NK-92 (cell line): ENCODE results near the gene TEX35.
"Not testable (repeated sequence)": the region's sequence is repeated elsewhere in the genome, so short reads cannot be mapped to it uniquely, and the experiment has no call there.

Source experiments
- DNase-seq: peaks from one replicate; lab custom pipeline; 2025; ENCODE audit not compliant: unreplicated experiment; lab: John Stamatoyannopoulos, UW

The TEX35 gene

DNA sequence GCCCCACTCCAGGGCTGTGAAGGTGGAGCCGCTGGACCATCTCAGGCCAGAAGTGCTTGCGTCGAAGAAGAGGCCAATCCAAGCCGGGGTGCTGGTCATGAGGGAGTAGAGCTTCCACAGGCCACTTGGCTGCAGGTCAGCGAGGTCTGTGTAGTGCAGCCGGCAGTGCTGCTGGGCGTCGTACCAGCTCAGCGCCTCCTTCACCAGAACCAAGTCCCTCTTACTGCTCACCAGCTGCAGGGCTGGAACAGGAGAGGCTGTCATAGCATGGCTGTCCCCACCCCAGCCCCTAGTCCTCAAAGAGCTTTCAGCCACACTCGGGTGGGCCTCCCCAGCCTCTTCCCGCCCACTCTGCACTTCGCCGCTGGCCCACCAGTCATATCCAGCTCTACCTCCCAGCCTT, 18.3 kb upstream of the TEX35 start:
- no peak for DNase-seq

GRCh38 chr1:178495158-178495557, 17.8 kb upstream of the TEX35 start:
- no peak for DNase-seq

DNA sequence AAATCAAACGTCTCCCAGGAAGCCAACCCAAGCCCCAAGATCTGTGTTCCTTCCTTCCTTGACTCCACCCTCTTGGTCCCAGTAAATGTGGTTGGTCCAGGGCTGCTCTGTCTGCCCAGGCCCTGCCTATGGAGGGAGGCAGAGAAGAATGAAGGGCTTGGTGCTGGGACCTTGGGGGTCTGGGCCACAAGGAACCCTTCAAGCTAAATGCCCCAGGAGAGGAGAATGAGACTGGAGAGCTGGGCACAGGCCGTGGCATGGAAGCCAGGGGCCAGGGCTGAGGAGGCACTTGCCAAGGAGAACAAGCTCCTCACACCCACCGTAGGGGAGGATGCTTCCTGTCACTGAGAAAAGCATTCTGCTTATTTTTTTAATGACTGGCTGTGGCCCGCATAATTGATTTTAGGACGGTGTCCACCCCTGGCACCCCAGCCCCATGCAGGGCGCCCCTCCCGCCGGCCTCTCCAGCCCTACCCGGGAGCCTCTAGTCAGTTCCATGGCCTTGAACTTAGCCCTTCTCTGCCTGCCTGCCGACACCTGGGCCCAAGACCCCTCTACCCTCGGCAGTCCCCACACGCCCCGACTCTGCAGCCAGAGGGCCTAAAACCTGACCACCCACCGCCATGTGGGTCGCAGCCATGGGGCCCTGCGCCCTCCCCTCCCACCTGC, 17.0 kb upstream of the TEX35 start:
- no peak for DNase-seq

- DNase-seq, result no peak
Measured at GRCh38 chr1:178496410-178497135, 16.3 kb upstream of the TEX35 start, which contains the start of gene CLEC20A. Gene CLEC20A, minus strand, starts transcription at chr1:178496964. Its CDS starts 25 bp downstream, at chr1:178496939.

- no peak for DNase-seq
Measured at GRCh38 chr1:178497903-178498478, 14.9 kb upstream of the TEX35 start.

DNA sequence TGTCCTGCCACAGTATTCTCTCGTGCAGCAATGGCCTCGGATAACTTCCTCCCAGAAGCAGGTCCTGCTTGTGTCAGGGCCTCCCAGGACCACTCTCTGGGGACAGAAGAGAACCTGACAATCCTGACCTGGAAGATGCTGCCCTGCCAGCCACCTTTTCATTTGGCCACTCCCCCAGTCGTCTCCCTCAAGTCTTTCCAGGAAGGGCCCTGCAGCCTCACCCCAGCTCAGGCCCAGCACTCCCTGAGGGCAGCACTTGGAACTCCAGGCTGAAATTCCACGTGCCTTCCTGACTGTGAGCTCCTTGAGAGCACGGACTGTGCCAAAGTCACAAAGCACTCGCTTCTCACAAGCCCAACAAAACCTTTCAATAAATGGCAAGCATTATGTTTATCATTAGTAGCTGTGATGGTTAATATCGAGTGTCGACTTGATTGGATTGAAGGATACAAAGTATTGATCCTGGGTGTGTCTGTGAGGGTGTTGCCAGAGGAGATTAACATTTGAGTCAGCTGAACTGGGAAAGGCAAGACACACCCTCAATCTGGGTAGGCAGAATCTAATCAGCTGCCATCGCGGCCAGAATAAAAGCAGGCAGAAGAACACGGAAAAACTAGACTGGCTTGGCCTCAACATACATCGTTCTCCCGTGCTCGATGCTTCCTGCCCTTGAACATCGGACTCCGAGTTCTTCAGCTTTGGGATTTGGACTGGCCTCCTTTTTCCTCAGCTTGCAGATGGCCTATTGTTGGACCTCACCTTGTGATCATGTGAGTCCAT, 13.8 kb upstream of the TEX35 start:
- no peak for DNase-seq

DNA sequence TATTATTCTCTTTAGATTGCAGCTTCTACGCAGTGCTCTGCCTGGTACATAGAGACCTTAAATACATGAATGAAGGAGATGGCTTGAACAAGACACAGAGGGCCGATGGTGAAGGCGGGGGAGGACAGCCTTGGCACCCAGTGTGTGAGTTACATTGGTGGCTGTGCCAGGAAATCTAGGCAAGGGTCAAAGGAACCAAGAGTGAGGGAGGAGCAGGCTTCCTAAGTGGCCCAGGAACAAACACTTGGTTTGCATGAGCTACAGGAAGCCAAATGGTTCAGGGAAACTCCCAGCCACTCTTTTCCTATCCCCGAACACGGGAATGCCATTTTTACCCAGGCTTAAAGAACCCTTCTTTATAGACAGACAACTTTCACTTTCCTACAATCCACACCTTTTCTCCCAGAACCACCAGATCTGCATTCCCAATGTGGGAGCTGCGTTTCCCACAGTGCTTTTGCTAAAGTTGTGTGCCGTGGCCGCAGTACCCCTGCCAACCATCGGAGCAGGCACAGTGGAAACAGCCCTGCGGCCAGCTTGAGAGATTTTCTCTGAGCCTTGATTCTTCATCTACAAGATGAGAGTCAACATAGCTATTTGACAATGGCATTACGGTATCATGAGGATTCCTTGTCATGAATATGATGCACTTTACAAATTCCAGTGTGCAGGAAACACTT, 12.7 kb upstream of the TEX35 start:
- DNase-seq, result no peak

GRCh38 chr1:178500936-178501554, 11.9 kb upstream of the TEX35 start:
- DNase-seq, result no peak

GRCh38 chr1:178501705-178502329, 11.1 kb upstream of the TEX35 start:
- no peak for DNase-seq

GRCh38 chr1:178502330-178502714, 10.6 kb upstream of the TEX35 start:
- DNase-seq, result no peak

DNA sequence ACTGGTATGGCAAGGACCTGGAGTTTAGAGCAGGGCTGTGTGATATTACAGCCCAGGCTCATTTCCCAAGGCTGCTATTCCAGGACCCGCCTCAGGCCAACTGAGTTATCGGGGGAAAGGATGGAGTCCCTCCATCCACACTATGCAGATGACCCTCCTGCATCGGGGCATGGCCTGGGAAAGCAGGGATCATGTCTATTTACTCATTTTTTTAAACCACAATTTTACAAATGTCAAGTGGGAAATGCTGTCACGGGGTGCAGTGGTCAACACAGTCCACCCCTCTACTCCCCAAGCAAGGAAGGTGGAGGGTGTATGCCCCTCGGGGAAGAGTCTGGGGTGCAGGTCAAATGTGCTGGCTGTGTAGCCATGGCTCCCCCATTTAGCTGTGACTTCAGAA, 10.1 kb upstream of the TEX35 start:
- DNase-seq, result no peak

DNA sequence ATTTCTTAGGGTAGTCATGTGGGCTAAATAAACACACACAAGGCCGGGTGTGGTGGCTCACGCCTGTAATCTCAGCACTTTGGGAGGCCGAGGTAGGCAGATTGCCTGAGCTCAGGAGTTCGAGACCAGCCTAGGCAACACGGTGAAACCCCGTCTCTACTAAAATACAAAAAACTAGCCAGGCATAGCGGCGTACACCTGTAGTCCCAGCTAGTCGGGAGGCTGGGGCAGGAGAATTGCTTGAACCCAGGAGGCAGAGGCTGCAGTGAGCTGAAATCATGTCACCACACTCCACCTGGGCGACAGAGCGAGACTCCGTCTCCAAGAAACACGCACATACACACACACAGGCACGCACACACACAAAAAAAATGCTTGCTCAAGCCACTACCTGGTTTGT, 9.6 kb upstream of the TEX35 start:
- not testable (repeated sequence) for DNase-seq

GRCh38 chr1:178503849-178504248, 9.1 kb upstream of the TEX35 start:
- DNase-seq, result no peak

GRCh38 chr1:178504286-178504685, 8.6 kb upstream of the TEX35 start:
- DNase-seq, result no peak

- DNase-seq, result no peak
Measured at GRCh38 chr1:178506177-178506576, 6.7 kb upstream of the TEX35 start.

DNA sequence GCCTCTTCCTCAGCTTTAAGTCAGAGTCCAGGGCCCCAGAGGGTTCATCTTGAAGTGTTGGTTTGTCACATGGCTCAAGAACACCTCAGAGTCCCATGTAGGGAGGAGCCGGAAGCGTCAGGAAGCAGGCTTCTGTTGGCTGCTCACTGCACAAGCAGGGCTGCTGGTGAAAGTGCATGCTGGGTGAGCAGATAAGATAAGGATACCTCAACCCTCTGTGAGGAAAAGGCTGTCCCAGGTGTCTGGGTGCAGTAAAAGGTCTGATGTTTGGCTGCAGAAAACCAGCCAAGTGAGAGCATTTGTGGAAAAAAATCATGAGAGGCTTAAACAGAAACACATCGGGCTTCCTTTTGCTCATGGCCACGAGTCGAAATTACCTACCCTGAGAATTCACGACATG, 6.2 kb upstream of the TEX35 start:
- DNase-seq, result no peak

DNA sequence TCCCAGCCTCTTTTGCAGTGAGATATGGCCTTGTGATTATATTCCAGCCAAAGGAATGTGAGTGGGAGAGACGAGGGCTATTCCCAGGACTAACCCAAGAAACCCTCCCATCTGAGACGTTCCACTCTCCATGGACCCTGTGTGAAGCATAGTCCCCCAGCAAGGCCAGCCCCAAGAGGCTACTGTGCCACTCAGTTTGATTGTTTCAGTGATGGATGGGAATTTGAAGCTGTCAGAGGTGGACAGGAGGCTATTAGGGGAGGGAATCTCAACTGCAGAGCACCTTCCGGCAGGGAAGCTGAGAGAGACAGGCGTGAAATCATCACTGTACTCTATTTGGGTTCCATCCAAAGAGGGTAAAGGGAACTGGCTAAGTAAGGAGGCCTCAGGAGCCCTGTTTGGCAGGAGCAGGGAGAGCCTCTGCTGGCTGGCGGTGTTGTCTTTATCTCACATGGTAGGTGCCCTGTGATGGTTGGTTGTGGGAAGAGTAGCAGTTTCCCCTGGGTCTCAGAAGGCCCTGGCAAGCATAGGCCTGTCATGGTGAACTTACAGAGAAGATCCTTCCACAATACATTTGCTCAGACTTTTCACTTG, 3.4 kb upstream of the TEX35 start:
- DNase-seq, result no peak

DNA sequence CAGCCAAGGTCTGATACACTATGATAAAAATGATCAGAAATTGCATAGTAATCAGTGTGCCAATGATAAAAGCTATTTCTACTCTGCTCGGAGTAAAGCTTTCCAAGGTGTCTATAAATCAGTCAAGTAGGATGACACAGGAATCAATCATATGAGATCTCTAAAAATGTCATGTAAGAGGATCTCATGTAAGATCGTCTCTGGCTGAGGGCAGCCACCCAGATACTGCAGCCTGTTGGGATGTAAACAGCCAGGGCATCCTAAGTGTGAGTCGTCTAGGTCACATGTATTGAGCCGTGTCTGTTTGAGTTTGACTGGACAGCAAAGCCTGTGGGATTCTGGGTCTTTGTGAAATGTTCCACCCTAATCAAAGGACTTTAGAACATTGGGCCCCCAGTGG, 2.8 kb upstream of the TEX35 start:
- DNase-seq, result no peak

DNA sequence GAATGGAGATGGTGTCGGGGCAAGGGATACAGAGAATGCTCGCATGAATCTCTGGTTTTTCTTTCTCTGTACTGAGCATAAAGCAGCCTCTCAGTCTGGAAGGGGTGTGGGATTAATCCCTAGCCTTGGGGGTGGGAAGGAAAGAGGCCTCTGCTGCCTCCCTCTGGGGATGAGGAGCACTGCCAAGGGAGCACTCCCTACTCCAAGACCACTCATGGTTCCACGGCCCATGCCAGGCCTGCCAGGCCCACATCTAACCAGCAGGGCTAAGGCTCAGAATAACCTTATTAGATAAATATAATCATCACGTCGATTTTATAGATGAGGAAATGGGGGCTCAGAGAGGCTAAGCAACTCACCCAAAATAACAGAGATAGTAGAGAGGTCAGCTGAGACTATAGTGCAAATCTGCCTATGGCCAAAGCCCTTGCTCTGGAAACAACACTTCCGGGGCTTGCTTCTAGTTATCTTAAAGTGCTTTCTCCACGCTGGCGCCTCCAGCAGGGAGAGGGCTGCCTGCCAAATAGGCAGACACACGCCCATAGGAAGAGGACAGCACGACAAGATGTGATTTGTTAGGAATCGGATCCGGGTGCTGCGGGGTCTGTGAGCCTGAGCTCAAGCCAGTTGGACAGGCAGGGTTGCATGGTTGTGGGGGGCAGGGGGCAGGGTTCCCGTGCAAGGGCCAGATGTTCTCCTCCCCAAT, 522 bp downstream of the TEX35 start:
- no peak for DNase-seq
